ENCODE data around the gene FAM53B.

The FAM53B gene

DNA sequence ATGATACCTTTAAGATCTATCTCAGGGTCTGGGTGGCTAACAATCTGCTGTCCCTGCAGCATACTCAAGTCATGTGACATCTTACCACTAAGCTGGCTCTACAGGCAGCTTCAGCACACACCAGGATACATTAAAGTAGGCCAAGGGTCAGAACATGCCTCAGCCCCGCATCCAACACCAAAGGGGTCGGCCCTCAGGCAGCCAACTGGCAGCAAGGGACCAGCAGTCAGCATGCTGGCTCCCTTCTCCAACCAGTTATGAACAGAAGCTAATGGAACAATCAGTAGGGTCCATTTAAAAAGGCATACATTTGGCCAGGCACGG, 37.1 kb downstream of the FAM53B start:
- no peak for DNase-seq

DNA sequence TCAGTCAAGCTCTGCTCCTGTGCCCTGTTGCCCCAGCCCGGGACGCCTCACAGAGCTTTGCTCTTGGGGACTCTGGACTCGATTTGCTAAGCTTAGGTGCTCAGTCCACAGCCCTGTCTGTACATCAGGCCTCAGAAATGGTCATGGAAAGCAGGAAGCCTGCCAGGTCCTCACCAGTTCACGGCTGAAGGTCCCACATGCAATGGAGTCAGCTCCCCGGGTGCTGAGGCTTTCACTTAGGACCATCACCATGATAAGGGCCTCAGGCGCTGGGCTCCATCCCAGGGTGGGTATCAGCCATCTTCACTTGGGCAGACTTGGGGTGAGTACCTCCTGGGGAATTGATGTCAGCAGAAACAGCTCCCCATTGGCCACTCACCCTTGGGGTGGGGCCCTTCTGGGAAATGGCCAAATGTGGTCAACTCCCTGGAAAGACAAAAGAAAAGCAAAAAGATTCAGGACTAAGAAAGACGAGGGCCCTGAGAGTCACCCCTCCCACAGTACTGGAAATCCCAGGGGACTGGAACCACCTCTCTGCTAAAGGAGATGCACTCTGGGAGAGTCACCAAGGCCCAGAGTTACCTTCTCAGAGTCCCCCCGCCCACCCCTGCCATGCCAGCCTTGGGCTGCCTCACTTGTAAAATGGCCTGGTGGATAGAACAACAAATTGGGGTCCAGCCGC, 37.6 kb downstream of the FAM53B start:
- no peak for DNase-seq

- no peak for DNase-seq
These were observed 38.2 kb downstream of the FAM53B start for GRCh38 chr10:124705817-124706461.

DNA sequence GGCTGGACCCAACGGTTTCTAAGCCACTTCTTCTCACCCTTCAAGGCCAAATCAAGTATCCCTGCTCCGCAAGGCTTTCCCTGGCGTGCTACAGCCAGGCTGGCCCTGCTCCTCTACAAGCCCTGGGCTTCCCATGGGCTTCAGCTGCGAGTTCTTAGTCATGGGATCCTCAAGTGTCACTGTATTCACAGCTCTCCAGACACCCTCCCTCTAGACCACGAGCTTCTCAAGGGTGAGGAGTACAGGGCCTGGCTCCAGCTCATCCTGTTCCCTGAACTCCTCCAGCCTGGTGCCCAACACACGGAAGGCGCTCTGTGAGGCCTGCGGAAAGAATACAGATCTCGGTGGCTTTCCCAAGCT, 38.8 kb downstream of the FAM53B start:
- no peak for DNase-seq

- DNase-seq: no peak
These were observed 39.5 kb downstream of the FAM53B start for GRCh38 chr10:124704428-124705380.

GRCh38 chr10:124703778-124704427, 40.3 kb downstream of the FAM53B start:
- no peak for DNase-seq

DNA sequence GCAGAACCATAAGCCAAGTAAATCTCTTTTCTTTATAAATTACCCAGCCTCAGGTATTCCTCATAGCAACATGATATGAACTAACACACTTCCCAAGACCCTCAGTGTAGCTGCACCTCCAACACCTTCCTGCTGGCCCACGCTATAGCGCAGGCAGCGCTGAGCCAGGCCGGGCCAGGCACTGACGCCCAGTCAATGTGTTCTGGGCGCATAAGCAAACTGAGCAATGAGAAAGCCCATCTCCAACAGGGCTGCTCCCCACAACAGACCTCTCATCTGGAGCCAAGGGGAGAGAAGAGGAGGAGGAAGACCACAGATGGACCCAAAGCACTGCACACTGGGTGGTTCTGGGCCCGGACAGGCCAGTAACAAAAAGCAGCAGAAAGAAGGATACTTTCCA, 40.8 kb downstream of the FAM53B start:
- no peak for DNase-seq

GRCh38 chr10:124701881-124702656, 42.1 kb downstream of the FAM53B start:
- DNase-seq: no peak

DNA sequence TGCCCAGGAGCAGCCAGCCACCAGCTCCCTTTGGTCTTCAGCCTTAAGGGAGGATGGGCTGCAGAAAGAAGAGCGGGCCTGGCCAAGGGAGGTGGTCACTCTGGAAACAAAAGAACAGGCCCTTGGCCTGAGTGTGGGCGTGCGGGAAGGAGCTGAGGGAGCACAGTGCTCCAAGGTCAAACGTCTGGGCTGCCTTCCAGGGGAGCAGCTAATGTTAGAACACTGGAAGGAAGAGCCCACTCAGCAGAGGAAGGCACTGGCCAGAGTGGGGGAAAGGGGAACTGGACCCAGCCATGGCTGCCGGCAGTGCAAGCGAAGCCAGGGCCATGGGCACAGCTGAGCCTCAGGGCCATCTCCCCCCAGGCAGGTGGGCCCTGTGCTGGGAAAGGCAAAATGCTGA, 42.7 kb downstream of the FAM53B start:
- no peak for DNase-seq

- no peak for DNase-seq
These were observed 43.2 kb downstream of the FAM53B start for GRCh38 chr10:124701038-124701365.

DNA sequence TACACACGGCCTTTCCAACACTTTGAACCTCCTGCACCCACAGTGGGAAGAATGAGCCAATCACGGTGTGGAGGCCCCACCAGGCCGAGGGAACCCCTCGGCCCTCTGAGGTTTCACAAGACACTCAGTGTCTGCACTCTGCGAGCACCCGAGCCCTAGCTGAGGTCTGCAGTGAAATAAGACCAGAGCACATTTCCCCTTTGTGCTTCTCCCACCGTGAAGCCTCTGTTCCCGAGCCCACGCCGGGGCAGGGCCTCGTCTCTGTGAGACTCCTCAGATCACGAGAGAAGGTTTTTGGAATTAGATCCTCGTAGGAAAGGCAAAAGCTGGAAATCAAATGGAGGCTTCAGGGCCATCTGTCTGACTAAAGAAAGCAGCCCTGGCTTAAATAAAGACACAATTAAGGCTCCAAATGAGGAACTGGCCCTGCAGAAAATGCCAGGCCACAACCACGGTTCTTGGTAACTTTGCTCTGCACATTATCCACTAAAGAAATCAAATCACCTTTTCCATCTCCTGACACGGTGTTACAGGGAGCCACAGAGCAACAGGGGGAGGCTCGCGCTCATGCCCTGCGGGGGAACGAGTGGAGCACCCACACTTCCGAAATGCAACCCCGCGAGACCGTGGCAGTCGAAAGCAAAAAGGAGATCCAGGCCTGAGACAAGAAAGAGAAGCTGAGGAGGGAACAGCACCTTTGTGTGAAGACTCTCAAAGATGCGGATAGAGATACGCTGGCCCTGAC, 43.7 kb downstream of the FAM53B start:
- no peak for DNase-seq

DNA sequence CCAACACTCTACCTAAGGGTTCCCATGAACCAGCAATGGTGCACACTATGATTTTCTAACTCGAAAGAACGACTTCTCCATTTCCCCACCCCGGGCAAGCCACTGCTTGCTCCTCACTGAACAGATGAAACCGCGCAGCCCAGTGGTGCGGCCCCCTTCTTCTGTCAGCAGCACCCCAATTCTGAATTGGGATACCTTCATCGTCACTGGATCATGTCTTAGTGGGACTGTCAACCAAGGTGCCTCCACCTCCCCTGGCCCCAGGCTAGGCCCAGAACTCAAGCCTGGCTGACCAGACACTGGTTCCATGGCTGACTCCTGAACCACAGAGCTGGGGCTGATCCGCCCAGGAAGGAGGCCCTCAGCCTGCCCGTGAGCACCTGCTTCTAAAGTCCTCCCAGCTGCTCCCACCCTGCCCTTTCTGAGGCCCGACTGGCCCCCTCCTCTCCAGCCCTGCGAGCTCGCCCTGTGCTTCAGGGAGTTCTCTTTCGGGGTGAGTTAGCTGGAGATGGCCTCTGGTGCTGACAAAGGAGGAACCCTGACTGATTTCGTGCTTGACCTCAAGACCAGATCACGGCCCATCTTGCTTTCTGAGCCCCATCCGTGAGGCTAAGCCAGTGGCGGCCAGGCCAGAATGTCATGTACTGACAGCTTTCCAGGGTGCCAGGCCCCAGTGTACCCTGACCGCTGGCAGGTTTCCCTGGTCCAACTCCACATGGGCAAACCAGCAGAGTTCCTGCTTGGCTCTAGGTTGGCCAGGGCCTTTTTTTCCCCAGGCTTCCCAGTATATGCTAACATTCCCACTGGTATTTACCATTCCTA, 44.5 kb downstream of the FAM53B start:
- DNase-seq: no peak

DNA sequence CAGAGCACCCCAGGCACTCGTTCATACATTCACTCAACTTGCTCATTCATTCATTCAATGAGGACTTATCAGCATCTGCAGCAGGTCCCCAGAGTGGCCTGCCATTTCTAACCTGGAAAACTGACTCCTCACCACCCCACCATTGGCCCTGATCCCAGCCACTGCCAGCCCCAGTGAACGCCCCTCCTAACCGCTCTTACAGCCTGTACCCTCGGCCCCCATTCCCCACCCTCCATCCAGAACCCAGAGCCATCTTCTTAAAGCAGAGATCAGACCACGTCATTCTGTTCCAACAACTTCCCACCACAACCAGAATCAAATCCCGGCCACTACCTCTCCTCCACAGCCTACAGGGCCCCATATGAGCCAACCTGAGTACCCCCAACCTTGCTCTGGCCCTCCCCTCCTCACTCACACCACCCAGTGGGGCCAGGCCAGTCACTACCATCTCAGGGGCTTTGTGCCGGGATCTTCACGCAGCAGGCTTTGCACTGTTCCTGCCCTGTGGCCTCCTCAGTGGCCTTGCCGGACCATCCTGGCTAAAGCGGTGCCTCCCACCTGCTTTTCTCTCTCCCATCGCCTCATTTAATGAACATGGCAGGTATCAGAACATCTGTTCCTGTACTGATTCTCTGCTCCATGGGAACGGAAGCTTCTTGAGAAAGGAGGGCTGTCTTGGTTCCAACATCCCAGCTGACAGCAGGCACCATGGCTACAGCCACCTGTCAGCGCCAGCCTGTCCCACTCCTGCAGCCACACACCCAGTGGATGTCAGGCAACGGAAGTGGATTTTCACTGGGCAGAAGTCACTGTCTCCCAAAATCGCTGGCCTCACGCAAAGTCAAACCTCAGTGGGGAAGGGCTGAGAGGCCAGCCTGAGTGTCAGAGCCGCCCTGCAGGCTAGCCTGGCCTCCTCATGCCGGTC, 45.4 kb downstream of the FAM53B start:
- DNase-seq: no peak

DNA sequence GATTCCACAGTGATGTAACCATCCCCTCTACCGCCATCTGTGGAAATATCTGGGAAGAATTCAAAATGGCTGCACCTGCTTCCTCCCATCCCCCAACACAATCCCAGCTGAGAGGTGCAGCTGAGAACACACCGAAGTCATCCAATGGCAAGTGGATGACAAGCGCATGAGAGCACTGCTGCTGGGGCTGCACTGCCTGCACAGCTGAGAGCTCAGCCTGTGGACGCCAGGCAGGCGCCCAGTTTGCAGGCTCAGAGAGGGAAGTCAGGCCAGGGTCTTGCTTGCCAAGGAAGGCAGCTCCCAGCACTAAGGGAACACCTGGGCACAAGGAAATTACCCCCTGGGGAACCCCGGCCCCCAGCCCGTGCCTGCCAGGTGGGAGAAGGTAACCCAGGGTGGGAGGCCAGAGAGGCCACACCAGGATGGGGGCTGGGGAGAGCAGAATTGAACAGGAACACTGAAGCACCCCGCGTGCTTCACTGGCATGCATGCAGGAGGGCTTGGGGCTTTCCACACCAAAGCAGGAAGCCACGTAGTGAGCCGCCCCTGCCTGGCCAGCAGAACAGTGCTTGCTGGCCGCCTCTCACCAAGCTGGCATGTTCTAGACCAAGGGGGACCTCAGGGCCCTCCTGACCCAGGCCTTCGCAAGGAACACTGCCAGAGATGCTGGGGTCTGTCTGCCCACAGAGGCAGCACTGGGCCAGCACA, 46.2 kb downstream of the FAM53B start:
- DNase-seq: no peak

DNA sequence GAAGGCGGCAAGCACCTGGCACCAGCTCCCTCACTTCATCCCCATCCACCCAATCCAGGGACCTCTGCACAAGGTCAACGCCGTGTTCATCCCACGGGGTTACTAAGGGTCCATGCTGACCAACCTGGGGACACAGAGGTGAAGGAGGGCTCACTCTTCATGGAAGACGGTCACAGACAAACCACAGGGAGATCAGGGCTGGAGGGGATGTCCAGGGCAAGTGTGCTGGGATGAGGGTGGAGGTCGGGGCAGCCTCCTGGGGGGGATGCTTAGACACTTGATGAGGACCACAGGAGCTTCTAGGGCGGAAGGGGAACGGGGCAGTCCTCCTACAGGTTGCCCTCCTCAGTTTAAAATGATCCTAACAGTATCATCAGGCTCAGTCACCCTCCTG, 46.7 kb downstream of the FAM53B start:
- DNase-seq: no peak

- DNase-seq: no peak
These were observed 47.5 kb downstream of the FAM53B start for GRCh38 chr10:124696446-124697392.

GRCh38 chr10:124695259-124695658, 48.9 kb downstream of the FAM53B start:
- DNase-seq: no peak

Data from NCI-H526 treated with DMSO at 0.1 percent for 48 hours (cell line).